Fibroblast of lung (primary cell): ENCODE measurements around the gene CSNK1G2. TPM values are rescaled to one million over a fixed set of nuclear protein-coding genes. Genes with fewer than 3 reads are reported as not detected.

ENCODE experiments used
- DNase-seq, 2 donors: peaks; one replicate each; pipeline versions ENCODE4 v3.0.0 to v3.0.0-alpha.2; 2010; ENCODE audit warnings: low read depth in 2 of 2
- H2AFZ ChIP-seq: 2 replicates; pipeline ENCODE4 v1.5.1; 2012; ENCODE audit warnings: low read length, control low read depth, inconsistent platforms
- H3K27ac ChIP-seq: 2 replicates; pipeline ENCODE4 v1.5.1; 2011; ENCODE audit warnings: low read length, control low read depth; ENCODE audit not compliant: insufficient read depth
- H3K27me3 ChIP-seq: 2 replicates; pipeline ENCODE4 v1.5.1; 2011; ENCODE audit warnings: mild to moderate bottlenecking, low read length; ENCODE audit not compliant: control insufficient read depth, insufficient read depth
- H3K36me3 ChIP-seq: 2 replicates; pipeline ENCODE4 v1.5.1; 2011; ENCODE audit warnings: low read length; ENCODE audit not compliant: control insufficient read depth, insufficient read depth
- H3K4me1 ChIP-seq: 2 replicates; pipeline ENCODE4 v1.5.1; 2011; ENCODE audit warnings: low read length; ENCODE audit not compliant: control insufficient read depth, insufficient read depth; ENCODE audit errors: extremely low read depth
- H3K4me2 ChIP-seq: 2 replicates; pipeline ENCODE4 v1.5.1; 2011; ENCODE audit warnings: low read length, control low read depth; ENCODE audit not compliant: insufficient read depth; ENCODE audit errors: extremely low read depth
- H3K4me3 ChIP-seq, 4 experiments: fragments of 200-600 bp in 1 of 4; sonication (generic) in 1 of 4; replicated peaks in 1 of 4; 2 replicates each; pipeline ENCODE4 v1.5.1; 2011 to 2016; ENCODE audit warnings: low read length in 4 of 4, low read depth in 3 of 4, mild to moderate bottlenecking in 3 of 4, control low read depth in 2 of 4, inconsistent platforms in 1 of 4, mixed read lengths in 1 of 4; ENCODE audit not compliant: insufficient read depth in 1 of 4; ENCODE audit errors: control extremely low read depth in 1 of 4
- H3K79me2 ChIP-seq: 2 replicates; pipeline ENCODE4 v1.5.1; 2012; ENCODE audit warnings: mild to moderate bottlenecking, low read length, inconsistent platforms; ENCODE audit not compliant: control insufficient read depth, insufficient read depth
- H3K9ac ChIP-seq: 2 replicates; pipeline ENCODE4 v1.5.1; 2011; ENCODE audit warnings: mild to moderate bottlenecking, low read length, control low read depth; ENCODE audit not compliant: insufficient read depth
- H3K9me3 ChIP-seq: 2 replicates; pipeline ENCODE4 v1.5.1; 2012; ENCODE audit warnings: low read depth, low read length; ENCODE audit not compliant: control insufficient read depth, insufficient read depth
- H4K20me1 ChIP-seq: 2 replicates; pipeline ENCODE4 v1.5.1; 2011; ENCODE audit warnings: low read length; ENCODE audit not compliant: control insufficient read depth, insufficient read depth; ENCODE audit errors: extremely low read depth
- CTCF ChIP-seq, 2 donors: IDR thresholded peaks in 1 of 2; conservative IDR thresholded peaks in 1 of 2; 1 replicate in 1 of 2; 2 replicates in 1 of 2; pipeline ENCODE4 v1.5.1; 2011 to 2012; ENCODE audit warnings: low read length in 2 of 2, control low read depth in 1 of 2, inconsistent platforms in 1 of 2, low read depth in 1 of 2, mild to moderate bottlenecking in 1 of 2
- EZH2 ChIP-seq: IDR thresholded peaks from 2 replicates; pipeline ENCODE4 v1.5.1; 2012; ENCODE audit warnings: low read length, control low read depth, mild to moderate bottlenecking; ENCODE audit errors: missing control alignments
- polyA plus RNA-seq, 2 donors: library from polyadenylated mRNA; depleted of rRNA in 1 of 2; stranded (reverse) in 1 of 2; unstranded in 1 of 2; fragments of >200 nt; gene quantifications; 2 replicates each; pipeline ENCODE4 v1.2.1, GENCODE V29; 2011 to 2012; ENCODE audit warnings: missing spikeins in 1 of 2
- total RNA-seq: library from RNA; depleted of rRNA; stranded (reverse); fragments of >200 nt; gene quantifications from 2 replicates; pipeline ENCODE4 v1.2.1, GENCODE V29; 2014

The CSNK1G2 gene
- total and polyA plus RNA-seq, 2 donors (not counting 1 experiment from before 2014, with no cell fraction given) = 21.2 to 58.6 TPM

DNA sequence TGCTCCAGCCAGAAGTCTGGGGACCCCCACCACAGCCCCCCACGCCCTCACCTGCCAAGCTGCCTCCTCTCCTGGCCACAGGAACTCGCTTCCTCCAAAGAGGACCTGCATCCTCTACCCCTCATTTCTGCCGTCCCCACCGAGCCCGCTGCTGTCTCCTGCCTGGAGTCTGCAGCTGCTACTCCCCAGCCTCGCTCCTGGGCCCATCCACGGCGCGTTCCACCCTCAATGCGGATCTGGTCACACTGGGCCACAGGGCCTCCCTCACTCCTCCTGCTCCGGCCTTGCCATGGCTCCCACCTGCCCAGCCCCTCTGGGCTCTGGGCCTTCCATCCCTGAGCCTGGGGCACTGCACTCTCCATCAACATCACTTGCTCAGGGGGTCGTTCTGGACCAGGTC lies 70.2 kb downstream of the CSNK1G2 start:
- no peaks in the 10 kb centered on the region for H4K20me1 ChIP-seq
- H3K9me3 ChIP-seq = no peaks in the 10 kb centered on the region
- no peak overlapping the region for H3K4me2 ChIP-seq
- peaks cover 3% of the 10 kb centered on the region for H3K36me3 ChIP-seq
- H3K79me2 ChIP-seq = peaks cover 22% of the 10 kb centered on the region
- no peak overlapping the region for H3K9ac ChIP-seq
- no peak overlapping the region for H3K27ac ChIP-seq
- H3K27me3 ChIP-seq = no peaks in the 10 kb centered on the region
- H3K4me1 ChIP-seq = no peaks in the 10 kb centered on the region
- H2AFZ ChIP-seq = no peak overlapping the region
- no peak for DNase-seq
- TF ChIP-seq CTCF (conservative IDR thresholded peaks at IDR 0.05 in 1 of 2, IDR thresholded peaks at IDR 0.05 in 1 of 2; ENCODE audit: low read depth in 1 of 2, low read length in 2 of 2) = no peak
- TF ChIP-seq EZH2 = no peak
- no peak overlapping the region for H3K4me3 ChIP-seq

- no peaks in the 10 kb centered on the region for H3K27me3 ChIP-seq
- peaks cover 3% of the 10 kb centered on the region for H3K36me3 ChIP-seq
- no peak for DNase-seq
- no peak overlapping the region for H3K9ac ChIP-seq
- H3K79me2 ChIP-seq = peaks cover 22% of the 10 kb centered on the region
- no peaks in the 10 kb centered on the region for H3K4me1 ChIP-seq
- no peaks in the 10 kb centered on the region for H3K9me3 ChIP-seq
- H2AFZ ChIP-seq = no peak overlapping the region
- H4K20me1 ChIP-seq = no peaks in the 10 kb centered on the region
- H3K27ac ChIP-seq = no peak overlapping the region
- no peak for TF ChIP-seq EZH2
- TF ChIP-seq CTCF (conservative IDR thresholded peaks at IDR 0.05 in 1 of 2, IDR thresholded peaks at IDR 0.05 in 1 of 2; ENCODE audit: low read depth in 1 of 2, low read length in 2 of 2) = no peak
- H3K4me2 ChIP-seq = no peak overlapping the region
- H3K4me3 ChIP-seq = no peak overlapping the region
Observed at GRCh38 chr19:2012941-2013682, 72.1 kb downstream of the CSNK1G2 start.

DNA sequence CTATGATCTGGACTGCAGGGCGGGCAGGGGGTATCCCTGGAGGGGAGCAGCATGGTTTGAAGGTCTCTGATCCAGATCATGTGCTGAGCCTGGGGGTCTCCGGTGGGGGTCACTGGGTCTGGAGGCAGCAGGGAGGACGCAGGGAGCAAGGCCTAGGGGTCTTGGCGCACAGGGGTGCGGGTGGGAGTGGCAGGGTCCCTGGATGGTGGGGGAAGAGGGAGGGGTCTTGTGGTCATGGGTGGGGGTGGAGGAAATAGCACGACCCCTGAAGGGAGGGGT lies 72.7 kb downstream of the CSNK1G2 start:
- H3K4me1 ChIP-seq = no peaks in the 10 kb centered on the region
- no peak overlapping the region for H3K9ac ChIP-seq
- TF ChIP-seq EZH2 (no peak), CTCF (conservative IDR thresholded peaks at IDR 0.05 in 1 of 2, IDR thresholded peaks at IDR 0.05 in 1 of 2; ENCODE audit: low read depth in 1 of 2, low read length in 2 of 2) (no peak)
- H3K79me2 ChIP-seq = peaks cover 22% of the 10 kb centered on the region
- peaks cover 3% of the 10 kb centered on the region for H3K36me3 ChIP-seq
- H2AFZ ChIP-seq = no peak overlapping the region
- H4K20me1 ChIP-seq = no peaks in the 10 kb centered on the region
- no peak overlapping the region for H3K4me3 ChIP-seq
- DNase-seq = no peak
- H3K9me3 ChIP-seq = no peaks in the 10 kb centered on the region
- H3K27ac ChIP-seq = no peak overlapping the region
- H3K27me3 ChIP-seq = no peaks in the 10 kb centered on the region
- H3K4me2 ChIP-seq = no peak overlapping the region
